CD8-positive, alpha-beta memory T cell (primary cell): ENCODE data around the gene EPC2. TPM values are rescaled to one million over a fixed set of nuclear protein-coding genes. Genes with fewer than 3 reads are reported as not detected.

ENCODE experiments used
- CTCF ChIA-PET: fragments of 350-600 bp; sonication (Branson Sonifier 250); formaldehyde crosslinking; loops from one replicate; lab custom pipeline; 2021; ENCODE audit warnings: antibody characterized with exemption; lab: Charles Lee
- POLR2A ChIA-PET: fragments of 350-600 bp; sonication (Branson Sonifier 250); formaldehyde crosslinking; loops from one replicate; lab custom pipeline; 2021; ENCODE audit warnings: antibody characterized with exemption; lab: Charles Lee
- DNase-seq, 5 donors: peaks; one replicate each; pipeline versions ENCODE4 v3.0.0 to v3.0.0-alpha.2; 2020 to 2022; ENCODE audit warnings: mixed read lengths in 1 of 5
- H3K27ac ChIP-seq: one replicate; pipeline ENCODE4 v1.7.0; 2013; ENCODE audit warnings: low read depth, mild to moderate bottlenecking, low read length, moderate library complexity
- H3K27me3 ChIP-seq: 2 replicates; pipeline ENCODE4 v1.7.0; 2013; ENCODE audit warnings: low read length, mild to moderate bottlenecking; ENCODE audit not compliant: insufficient read depth, poor library complexity, severe bottlenecking
- H3K36me3 ChIP-seq: 2 replicates; pipeline ENCODE4 v1.7.0; 2013; ENCODE audit warnings: mild to moderate bottlenecking, low read length, moderate library complexity; ENCODE audit not compliant: insufficient read depth
- H3K4me1 ChIP-seq: 2 replicates; pipeline ENCODE4 v1.7.0; 2013; ENCODE audit warnings: mild to moderate bottlenecking, low read length, moderate library complexity; ENCODE audit not compliant: insufficient read depth
- H3K4me3 ChIP-seq: 2 replicates; pipeline ENCODE4 v1.7.0; 2013; ENCODE audit warnings: mild to moderate bottlenecking, low read length
- H3K9me3 ChIP-seq: 2 replicates; pipeline ENCODE4 v1.7.0; 2013; ENCODE audit warnings: mild to moderate bottlenecking, low read length
- H3K27ac Mint-ChIP-seq, 8 donors: one replicate each; pipeline ENCODE4 v1.8.0; 2020 to 2021; ENCODE audit warnings: mixed read lengths in 8 of 8, mild to moderate bottlenecking in 6 of 8, inconsistent platforms in 3 of 8, moderate library complexity in 3 of 8
- H3K27me3 Mint-ChIP-seq, 2 donors: one replicate each; pipeline ENCODE4 v1.8.0; 2020 to 2021; ENCODE audit warnings: mixed read lengths in 2 of 2, mild to moderate bottlenecking in 1 of 2, moderate library complexity in 1 of 2
- H3K36me3 Mint-ChIP-seq, 3 donors: one replicate each; pipeline ENCODE4 v1.8.0; 2020 to 2021; ENCODE audit warnings: mixed read lengths in 3 of 3, inconsistent platforms in 1 of 3, mild to moderate bottlenecking in 1 of 3
- H3K4me1 Mint-ChIP-seq, 3 donors: one replicate each; pipeline ENCODE4 v1.8.0; 2020 to 2021; ENCODE audit warnings: mixed read lengths in 3 of 3, inconsistent platforms in 1 of 3, mild to moderate bottlenecking in 1 of 3
- H3K4me3 Mint-ChIP-seq, 7 donors: one replicate each; pipeline ENCODE4 v1.8.0; 2020 to 2021; ENCODE audit warnings: mixed read lengths in 7 of 7, mild to moderate bottlenecking in 6 of 7, moderate library complexity in 4 of 7, inconsistent platforms in 2 of 7
- H3K9me3 Mint-ChIP-seq, 5 donors: one replicate each; pipeline ENCODE4 v1.8.0; 2020 to 2022; ENCODE audit warnings: mixed read lengths in 5 of 5, mild to moderate bottlenecking in 3 of 5, moderate library complexity in 2 of 5, inconsistent platforms in 1 of 5
- polyA plus RNA-seq: library from polyadenylated mRNA; unstranded; fragments of 300-500 nt; fragmentation: Illumina TruSeq; gene quantifications from one replicate; pipeline ENCODE4 v1.2.3, GENCODE V29; 2021
- total RNA-seq, 2 experiments: library from RNA; stranded (reverse); gene quantifications; one replicate each; pipeline ENCODE4 v1.2.3, GENCODE V29; 2021

The EPC2 gene
- total and polyA plus RNA-seq, 3 experiments from 2014 or later = 2.2 to 29.7 (median 29.6) TPM

DNA sequence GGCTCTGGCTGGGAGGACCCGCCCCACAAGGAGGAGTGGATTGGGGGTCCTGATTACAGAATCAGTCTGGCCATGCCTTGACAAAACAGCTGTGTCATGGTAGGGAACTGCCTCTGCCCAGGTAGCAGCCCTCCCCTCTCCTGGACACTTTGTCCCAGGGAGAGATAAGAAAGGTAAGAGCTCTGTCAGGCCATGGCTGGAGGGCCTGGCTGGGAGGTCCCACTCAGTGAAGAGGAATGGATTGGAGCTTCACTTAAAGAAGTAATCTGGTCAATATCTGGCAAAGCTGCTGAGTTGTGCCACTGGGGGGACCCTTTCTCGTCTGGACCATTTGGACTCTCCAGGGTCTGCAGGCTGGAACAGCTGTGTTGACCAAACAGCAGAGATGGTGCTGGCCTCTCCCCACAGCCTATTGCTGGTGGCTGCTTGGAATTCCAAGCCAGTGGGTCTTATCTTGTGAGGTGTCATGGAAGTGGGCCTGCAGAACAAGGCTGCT is 75.4 kb downstream of the EPC2 start:
- Mint-ChIP-seq H3K9me3 (no peaks in the 10 kb centered on the region), H3K36me3 (peaks cover 4 to 24% (median 11%) of the 10 kb centered on the region in 3 donors), H3K27ac (peak overlapping the region in 1 of 8 donors; percentile 38), H3K4me1 (peaks cover 95 to 98% (median 96%) of the 10 kb centered on the region in 3 donors), H3K27me3 (no peaks in the 10 kb centered on the region), H3K4me3 (peak overlapping the region in 2 of 7 donors; percentile 30 to 36)
- ChIA-PET CTCF (interaction anchor here (1.1 to 1.2 kb wide), 2 partner anchors 13 to 297 kb away, joined by 3 to 5 read pairs; no protein-coding TSS in a partner anchor), POLR2A (no interaction called here)
- H3K27ac ChIP-seq = no peak overlapping the region
- peaks cover 26% of the 10 kb centered on the region for H3K4me1 ChIP-seq
- no peaks in the 10 kb centered on the region for H3K27me3 ChIP-seq
- no peaks in the 10 kb centered on the region for H3K36me3 ChIP-seq
- H3K4me3 ChIP-seq = no peak overlapping the region
- H3K9me3 ChIP-seq = no peaks in the 10 kb centered on the region
- DNase-seq = no peak

DNA sequence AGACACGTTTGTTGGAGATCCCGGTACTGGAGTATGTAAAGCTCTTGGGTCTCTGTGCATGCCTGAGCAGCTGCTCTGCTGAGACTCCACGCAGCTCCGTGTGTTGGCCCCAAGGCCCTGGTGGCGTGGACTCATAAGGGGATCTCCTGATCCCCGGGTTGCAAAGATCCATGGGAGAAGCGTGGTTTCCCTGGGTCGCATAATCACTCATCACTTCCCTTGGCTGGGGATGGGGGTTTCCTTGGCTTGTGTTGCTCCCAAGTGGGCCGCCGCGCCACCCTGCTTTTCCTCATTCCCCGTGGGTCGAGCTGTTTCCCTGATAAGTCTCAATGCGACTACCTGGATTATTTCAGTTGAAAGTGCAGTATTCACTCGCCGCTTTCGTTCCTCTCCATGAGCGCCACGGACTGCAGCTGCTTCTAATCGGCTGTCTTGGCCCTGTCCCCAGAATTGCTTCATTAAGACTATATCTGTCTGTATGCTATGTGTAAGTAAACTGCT is 76.0 kb downstream of the EPC2 start:
- Histone ChIP-seq H3K27ac (no peak overlapping the region), H3K4me3 (no peak overlapping the region), H3K27me3 (no peaks in the 10 kb centered on the region), H3K9me3 (no peaks in the 10 kb centered on the region), H3K4me1 (peaks cover 26% of the 10 kb centered on the region), H3K36me3 (no peaks in the 10 kb centered on the region)
- H3K4me3 Mint-ChIP-seq = peak overlapping the region in 5 of 7 donors; percentile 1 to 36 (median 18)
- peaks cover 4 to 22% (median 7%) of the 10 kb centered on the region in 3 donors for H3K36me3 Mint-ChIP-seq
- H3K9me3 Mint-ChIP-seq = no peaks in the 10 kb centered on the region
- H3K27me3 Mint-ChIP-seq = no peaks in the 10 kb centered on the region
- DNase-seq = no peak
- peak overlapping the region in 4 of 8 donors; percentile 28 to 64 (median 40) for H3K27ac Mint-ChIP-seq
- ChIA-PET CTCF (interaction anchor here (1.1 to 1.2 kb wide), 2 partner anchors 12 to 296 kb away, joined by 3 to 5 read pairs; no protein-coding TSS in a partner anchor), POLR2A (no interaction called here)
- peaks cover 94 to 98% (median 97%) of the 10 kb centered on the region in 3 donors for H3K4me1 Mint-ChIP-seq

DNA sequence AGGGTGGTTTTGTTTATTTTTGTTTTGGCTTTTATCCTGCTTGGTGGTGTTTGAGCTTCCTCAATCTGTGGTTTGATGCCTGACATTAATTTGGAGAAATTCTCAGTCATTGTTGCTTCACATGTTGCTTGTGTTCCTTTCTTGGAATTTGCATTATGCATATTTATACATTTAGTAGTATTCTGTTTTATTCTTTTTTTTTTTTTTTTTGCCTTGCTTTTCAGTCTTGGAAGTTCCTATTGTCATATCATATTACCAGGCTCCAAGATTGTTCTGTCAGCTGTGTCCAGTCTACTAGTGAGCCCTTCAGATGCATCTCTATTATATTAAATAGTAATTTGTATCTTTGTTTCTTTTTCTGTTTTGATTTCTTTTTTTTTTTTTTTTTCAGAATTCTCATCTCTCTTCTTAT is 77.0 kb downstream of the EPC2 start:
- peaks cover 4 to 25% (median 7%) of the 10 kb centered on the region in 3 donors for H3K36me3 Mint-ChIP-seq
- Histone ChIP-seq H3K27me3 (no peaks in the 10 kb centered on the region), H3K9me3 (no peaks in the 10 kb centered on the region), H3K4me1 (peaks cover 26% of the 10 kb centered on the region), H3K36me3 (no peaks in the 10 kb centered on the region), H3K27ac (no peak overlapping the region), H3K4me3 (no peak overlapping the region)
- ChIA-PET CTCF (interaction anchor here (1.2 kb wide), 1 partner anchor 11 kb away, joined by 5 read pairs; no protein-coding TSS in a partner anchor), POLR2A (interaction anchor here (0.6 kb wide), 1 partner anchor 19 kb away, joined by 4 read pairs; no protein-coding TSS in a partner anchor)
- H3K9me3 Mint-ChIP-seq = no peaks in the 10 kb centered on the region
- peaks cover 94 to 98% (median 97%) of the 10 kb centered on the region in 3 donors for H3K4me1 Mint-ChIP-seq
- peak overlapping the region in 2 of 8 donors; percentile 8 to 45 for H3K27ac Mint-ChIP-seq
- no peaks in the 10 kb centered on the region for H3K27me3 Mint-ChIP-seq
- H3K4me3 Mint-ChIP-seq = no peak overlapping the region
- no peak for DNase-seq

DNA sequence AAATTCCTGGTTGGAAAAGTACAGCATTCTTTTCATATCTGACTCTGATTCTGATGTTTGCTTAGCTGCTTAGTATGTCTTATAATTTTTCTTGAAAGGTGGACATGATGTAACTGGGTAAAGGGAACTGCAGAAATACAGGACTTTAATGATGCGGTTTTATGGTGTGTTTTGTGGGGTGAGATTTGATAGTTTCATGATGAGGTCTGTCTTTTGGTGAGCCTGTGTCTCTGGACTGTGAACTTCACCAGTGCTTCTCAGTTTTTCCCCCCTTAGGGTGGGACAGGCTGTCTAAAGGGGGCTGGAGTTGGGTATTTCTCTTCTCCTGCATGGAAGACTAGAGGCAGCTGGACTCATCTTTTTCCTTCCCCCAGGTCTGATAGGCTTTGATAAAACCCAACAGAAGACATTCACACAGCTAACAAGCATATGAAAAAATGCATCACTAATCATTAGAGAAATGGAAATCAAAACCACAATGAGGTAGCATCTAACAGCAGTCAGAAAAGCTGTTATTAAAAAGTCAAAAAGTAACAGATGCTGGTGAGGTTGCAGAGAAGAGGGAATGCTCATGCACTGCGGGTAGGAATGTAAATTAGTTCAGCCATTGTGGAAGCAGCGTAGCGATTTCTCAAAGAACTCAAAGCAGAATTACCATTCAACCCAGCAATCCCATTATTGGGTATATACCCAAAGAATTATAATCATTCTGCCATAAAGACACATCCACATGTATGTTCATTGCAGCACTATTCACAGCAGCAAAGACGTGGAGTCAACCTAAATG is 77.6 kb downstream of the EPC2 start:
- Histone ChIP-seq H3K4me1 (peaks cover 26% of the 10 kb centered on the region), H3K27me3 (no peaks in the 10 kb centered on the region), H3K9me3 (no peaks in the 10 kb centered on the region), H3K4me3 (no peak overlapping the region), H3K27ac (no peak overlapping the region), H3K36me3 (no peaks in the 10 kb centered on the region)
- peak overlapping the region in 2 of 7 donors; percentile 3 to 58 for H3K4me3 Mint-ChIP-seq
- no peak for DNase-seq
- ChIA-PET CTCF (interaction anchor here (0.7 kb wide), 1 partner anchor 91 kb away, joined by 3 read pairs; no protein-coding TSS in a partner anchor), POLR2A (interaction anchor here (0.6 kb wide), 1 partner anchor 19 kb away, joined by 4 read pairs; no protein-coding TSS in a partner anchor)
- peaks cover 94 to 97% (median 97%) of the 10 kb centered on the region in 3 donors for H3K4me1 Mint-ChIP-seq
- H3K27me3 Mint-ChIP-seq = no peaks in the 10 kb centered on the region
- H3K36me3 Mint-ChIP-seq = peaks cover 4 to 27% (median 8%) of the 10 kb centered on the region in 3 donors
- peaks cover 0 to 2% (median 0%) of the 10 kb centered on the region in 5 donors for H3K9me3 Mint-ChIP-seq
- H3K27ac Mint-ChIP-seq = peak overlapping the region in 4 of 8 donors; percentile 13 to 42 (median 20)

DNA sequence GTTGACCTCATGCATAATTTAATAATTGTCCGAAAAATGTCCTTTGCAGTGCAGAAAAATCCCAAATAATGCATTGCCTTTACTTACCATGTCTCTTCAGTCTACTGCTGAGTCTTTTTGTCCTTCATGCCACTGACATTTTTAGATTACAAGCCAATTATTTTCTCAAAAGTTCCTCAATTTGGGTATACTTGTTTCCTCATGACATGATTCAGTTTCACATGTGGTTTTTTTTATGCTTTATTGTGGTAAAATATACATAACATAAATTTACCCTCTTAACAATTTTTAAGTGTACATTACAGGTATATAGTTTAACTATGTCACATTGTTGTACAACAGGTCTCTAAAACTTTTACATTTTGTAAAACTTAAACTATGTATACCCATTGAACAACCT is 81.0 kb downstream of the EPC2 start:
- no peak for DNase-seq
- H3K4me1 ChIP-seq = peaks cover 22% of the 10 kb centered on the region
- Mint-ChIP-seq H3K36me3 (peaks cover 2 to 14% (median 9%) of the 10 kb centered on the region in 3 donors), H3K9me3 (peaks cover 0 to 2% (median 0%) of the 10 kb centered on the region in 5 donors), H3K4me1 (peaks cover 68 to 84% (median 82%) of the 10 kb centered on the region in 3 donors), H3K27ac (peak overlapping the region in 4 of 8 donors; percentile 15 to 70 (median 34)), H3K27me3 (no peaks in the 10 kb centered on the region), H3K4me3 (peak overlapping the region in 5 of 7 donors; percentile 8 to 60 (median 35))
- H3K4me3 ChIP-seq = no peak overlapping the region
- no peaks in the 10 kb centered on the region for H3K27me3 ChIP-seq
- POLR2A ChIA-PET = no interaction called here
- no peaks in the 10 kb centered on the region for H3K9me3 ChIP-seq
- H3K36me3 ChIP-seq = no peaks in the 10 kb centered on the region
- CTCF ChIA-PET = no interaction called here
- no peak overlapping the region for H3K27ac ChIP-seq

DNA sequence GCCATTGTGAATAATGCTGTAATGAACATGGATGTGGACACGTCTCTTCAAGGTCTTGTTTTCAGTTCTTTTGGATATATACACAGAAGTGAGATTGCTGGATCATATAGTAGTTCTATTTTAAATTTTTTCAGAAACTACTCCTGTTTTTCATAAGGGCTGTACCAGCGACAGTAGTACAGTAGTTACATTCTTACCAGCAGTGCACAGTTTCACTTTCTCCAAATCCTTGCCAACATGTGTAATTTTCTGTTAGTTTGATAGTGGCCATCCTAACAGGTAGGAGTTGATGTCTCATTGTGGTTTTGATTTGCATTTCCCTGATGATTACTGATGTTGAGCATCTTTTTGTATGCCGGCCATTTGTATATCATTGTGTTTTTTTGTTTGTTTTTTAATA is 81.7 kb downstream of the EPC2 start:
- Histone ChIP-seq H3K27ac (no peak overlapping the region), H3K4me3 (no peak overlapping the region), H3K9me3 (no peaks in the 10 kb centered on the region), H3K36me3 (no peaks in the 10 kb centered on the region), H3K27me3 (no peaks in the 10 kb centered on the region), H3K4me1 (peaks cover 19% of the 10 kb centered on the region)
- Mint-ChIP-seq H3K36me3 (peaks cover 2 to 13% (median 9%) of the 10 kb centered on the region in 3 donors), H3K4me3 (peak overlapping the region in 2 of 7 donors; percentile 4 to 35), H3K4me1 (peaks cover 65 to 84% (median 81%) of the 10 kb centered on the region in 3 donors), H3K9me3 (peaks cover 0 to 2% (median 0%) of the 10 kb centered on the region in 5 donors), H3K27ac (peak overlapping the region in 3 of 8 donors; percentile 0 to 45 (median 15)), H3K27me3 (no peaks in the 10 kb centered on the region)
- DNase-seq = no peak
- CTCF ChIA-PET = no interaction called here
- POLR2A ChIA-PET = no interaction called here

DNA sequence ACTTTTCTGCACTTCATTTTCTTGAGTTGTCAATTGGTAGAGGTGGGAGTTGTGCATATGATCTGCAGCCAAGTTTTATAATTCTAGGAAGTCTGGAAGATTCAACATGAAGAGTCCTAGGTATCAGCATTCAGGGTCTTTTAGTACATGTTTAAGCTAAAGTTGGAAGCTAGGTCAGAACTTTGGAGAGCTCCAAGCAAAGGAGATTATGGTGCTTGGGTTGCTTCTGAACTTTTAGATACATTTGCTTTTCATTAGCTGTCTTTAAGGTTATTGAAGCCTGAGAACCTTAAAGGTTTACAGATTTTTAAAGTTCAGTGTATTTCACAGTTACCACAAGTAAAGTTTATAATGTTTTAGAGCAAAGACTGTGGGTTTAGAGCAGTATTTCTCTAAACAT is 85.5 kb downstream of the EPC2 start:
- Mint-ChIP-seq H3K27me3 (no peaks in the 10 kb centered on the region), H3K4me3 (no peak overlapping the region), H3K36me3 (peaks cover 2 to 16% (median 9%) of the 10 kb centered on the region in 3 donors), H3K27ac (no peak overlapping the region), H3K4me1 (peaks cover 44 to 67% (median 65%) of the 10 kb centered on the region in 3 donors), H3K9me3 (peaks cover 0 to 2% (median 0%) of the 10 kb centered on the region in 5 donors)
- ChIA-PET POLR2A (no interaction called here), CTCF (no interaction called here)
- H3K9me3 ChIP-seq = no peaks in the 10 kb centered on the region
- no peak overlapping the region for H3K27ac ChIP-seq
- no peaks in the 10 kb centered on the region for H3K27me3 ChIP-seq
- DNase-seq = no peak
- no peaks in the 10 kb centered on the region for H3K36me3 ChIP-seq
- H3K4me3 ChIP-seq = no peak overlapping the region
- peaks cover 5% of the 10 kb centered on the region for H3K4me1 ChIP-seq
